Right lobe of liver (tissue), 4 donors: ENCODE data around the gene C3.

Experiments
- CTCF ChIP-seq, 4 donors: fragments of 200-600 bp in 3 of 4; fragments of 450-650 bp in 1 of 4; IDR thresholded peaks; one replicate each; pipeline versions ENCODE4 v1.5.1 to v1.8.0; 2016 to 2022; ENCODE audit warnings: antibody characterized with exemption in 4 of 4, mild to moderate bottlenecking in 2 of 4
- POLR2A ChIP-seq: fragments of 450-650 bp; IDR thresholded peaks from one replicate; pipeline ENCODE4 v1.6.1; 2017; ENCODE audit warnings: antibody characterized with exemption, mild to moderate bottlenecking
- donor health status: DM: no; HTN: no; CAD: no.
- donor health status: DM: no; HTN: no; CAD: no.
- donor health status: DM: no; HTN: yes; CAD: no.

GRCh38 chr19:6708346-6708745, 12.1 kb downstream of the C3 start:
- TF ChIP-seq CTCF (IDR thresholded peaks at IDR 0.05) (no peak), POLR2A (no peak)
